ENCODE results near the gene LRRC4C. TPM values are rescaled to one million over a fixed set of nuclear protein-coding genes. Genes with fewer than 3 reads are reported as not detected.

The LRRC4C gene
- total RNA-seq, 2 donors from 2014 or later = 1.3 TPM; not detected in 1

- H3K27ac ChIP-seq = no peak overlapping the region
- H3K27me3 ChIP-seq = no peaks in the 10 kb centered on the region
- DNase-seq (no peak), ATAC-seq (no peak)
- H3K4me1 ChIP-seq = no peaks in the 10 kb centered on the region
- no peaks in the 10 kb centered on the region for H3K9me3 ChIP-seq
- intact Hi-C loops (cut with DNase I) = no loop called here
- TF ChIP-seq POLR2A (IDR thresholded peaks at IDR 0.05) (no peak), CTCF (IDR thresholded peaks at IDR 0.05) (no peak)
- H3K36me3 ChIP-seq (replicated peaks in 1 of 2; ENCODE audit: insufficient read depth in 1 of 2, low read depth in 2 of 2) = no peaks in the 10 kb centered on the region
- WGBS, 2 donors = 25 to 35% methylated on average over 3 of the region's 3 CpGs
- no peak overlapping the region for H3K4me3 ChIP-seq
Measured at GRCh38 chr11:41413843-41414242, 45.6 kb downstream of the LRRC4C start.

- TF ChIP-seq POLR2A (IDR thresholded peaks at IDR 0.05) = no peak
- TF ChIP-seq CTCF (IDR thresholded peaks at IDR 0.05) = no peak
- ATAC-seq (no peak), DNase-seq (no peak)
- Histone ChIP-seq H3K27ac (no peak overlapping the region), H3K9me3 (no peaks in the 10 kb centered on the region), H3K4me3 (no peak overlapping the region), H3K36me3 (replicated peaks in 1 of 2; ENCODE audit: insufficient read depth in 1 of 2, low read depth in 2 of 2) (no peaks in the 10 kb centered on the region), H3K27me3 (no peaks in the 10 kb centered on the region), H3K4me1 (peaks cover 14% of the 10 kb centered on the region)
- intact Hi-C loops (cut with DNase I) = no loop called here
Measured at GRCh38 chr11:41405812-41406211, 53.6 kb downstream of the LRRC4C start.

GRCh38 chr11:41404109-41404508, 55.3 kb downstream of the LRRC4C start:
- 12 to 14% methylated on average over 2 of the region's 2 CpGs for WGBS, 2 donors
- DNase-seq (no peak), ATAC-seq (peak; percentile 40)
- H3K4me1 ChIP-seq = peaks cover 14% of the 10 kb centered on the region
- no peaks in the 10 kb centered on the region for H3K36me3 ChIP-seq (replicated peaks in 1 of 2; ENCODE audit: insufficient read depth in 1 of 2, low read depth in 2 of 2)
- TF ChIP-seq CTCF (IDR thresholded peaks at IDR 0.05) (no peak), POLR2A (IDR thresholded peaks at IDR 0.05) (no peak)
- intact Hi-C loops (cut with DNase I) = no loop called here
- H3K9me3 ChIP-seq = no peaks in the 10 kb centered on the region
- no peak overlapping the region for H3K4me3 ChIP-seq
- H3K27me3 ChIP-seq = no peaks in the 10 kb centered on the region
- H3K27ac ChIP-seq = no peak overlapping the region

GRCh38 chr11:41403458-41403857, 56.0 kb downstream of the LRRC4C start:
- DNase-seq (no peak), ATAC-seq (no peak)
- Histone ChIP-seq H3K36me3 (replicated peaks in 1 of 2; ENCODE audit: insufficient read depth in 1 of 2, low read depth in 2 of 2) (no peaks in the 10 kb centered on the region), H3K4me3 (no peak overlapping the region), H3K27me3 (no peaks in the 10 kb centered on the region), H3K4me1 (peaks cover 14% of the 10 kb centered on the region), H3K27ac (no peak overlapping the region), H3K9me3 (no peaks in the 10 kb centered on the region)
- TF ChIP-seq CTCF (IDR thresholded peaks at IDR 0.05) (no peak), POLR2A (IDR thresholded peaks at IDR 0.05) (no peak)
- intact Hi-C loops (cut with DNase I) = no loop called here
- 20% methylated on average over 2 of the region's 2 CpGs for WGBS, 2 donors

- DNase-seq = no peak
- WGBS, 2 donors = 67 to 77% methylated on average over 1 of the region's 1 CpG
- intact Hi-C loops (cut with DNase I) = no loop called here
- Histone ChIP-seq H3K4me1 (peaks cover 14% of the 10 kb centered on the region), H3K36me3 (replicated peaks in 1 of 2; ENCODE audit: insufficient read depth in 1 of 2, low read depth in 2 of 2) (no peaks in the 10 kb centered on the region), H3K9me3 (no peaks in the 10 kb centered on the region), H3K4me3 (no peak overlapping the region), H3K27ac (no peak overlapping the region), H3K27me3 (no peaks in the 10 kb centered on the region)
- TF ChIP-seq POLR2A (IDR thresholded peaks at IDR 0.05) (no peak), CTCF (IDR thresholded peaks at IDR 0.05) (no peak)
- ATAC-seq = no peak
Measured at GRCh38 chr11:41400819-41401382, 58.6 kb downstream of the LRRC4C start.
